Epithelial cell of proximal tubule (primary cell): ENCODE results near the gene HLA-DMB. TPM values are rescaled to one million over a fixed set of nuclear protein-coding genes. Genes with fewer than 3 reads are reported as not detected.

Experiments
- DNase-seq: peaks from one replicate; pipeline ENCODE4 v3.0.0-alpha.2; 2011; ENCODE audit warnings: low read depth
- H3K4me3 ChIP-seq: 2 replicates; pipeline ENCODE4 v1.5.1; 2011; ENCODE audit warnings: low read depth, mild to moderate bottlenecking, low read length
- CTCF ChIP-seq: conservative IDR thresholded peaks from 2 replicates; pipeline ENCODE4 v1.5.1; 2012; ENCODE audit warnings: low read depth, mild to moderate bottlenecking, low read length
- total RNA-seq: library from RNA; depleted of rRNA; stranded (reverse); fragments of >200 nt; gene quantifications from 2 replicates; pipeline ENCODE4 v1.2.3, GENCODE V29; 2015

HLA-DMB gene
- total RNA-seq, 1 donor from 2014 or later = 4.2 TPM

- DNase-seq = peak; percentile 89
- no peak for TF ChIP-seq CTCF
- H3K4me3 ChIP-seq = peak overlapping the region; percentile 9
These were observed 463 bp upstream of the HLA-DMB start for GRCh38 chr6:32941214-32941768.

DNA sequence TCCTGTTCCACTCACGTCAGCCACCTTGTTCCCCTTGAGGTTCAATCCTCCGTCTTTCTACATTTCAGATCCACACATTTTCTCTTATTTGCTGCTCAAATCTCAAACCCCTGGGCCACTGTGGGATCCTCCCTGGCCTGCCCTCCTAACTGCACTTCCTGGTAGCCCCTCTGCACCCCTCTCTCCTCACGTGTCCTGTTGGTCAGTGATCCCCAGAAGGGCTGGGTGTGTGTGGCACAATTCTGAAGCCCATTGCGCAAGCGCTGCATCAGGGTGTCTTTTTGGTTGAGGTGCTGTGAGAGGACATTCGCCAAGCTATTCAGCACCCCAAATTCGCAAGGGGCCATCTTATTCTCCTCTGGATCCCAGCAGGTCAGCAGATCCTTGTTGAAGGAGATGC lies 2.3 kb downstream of the HLA-DMB start:
- no peak for DNase-seq
- no peak overlapping the region for H3K4me3 ChIP-seq
- no peak for TF ChIP-seq CTCF

- DNase-seq = no peak
- no peak overlapping the region for H3K4me3 ChIP-seq
- TF ChIP-seq CTCF = no peak
These were observed 3.6 kb downstream of the HLA-DMB start for GRCh38 chr6:32937230-32937633.

DNA sequence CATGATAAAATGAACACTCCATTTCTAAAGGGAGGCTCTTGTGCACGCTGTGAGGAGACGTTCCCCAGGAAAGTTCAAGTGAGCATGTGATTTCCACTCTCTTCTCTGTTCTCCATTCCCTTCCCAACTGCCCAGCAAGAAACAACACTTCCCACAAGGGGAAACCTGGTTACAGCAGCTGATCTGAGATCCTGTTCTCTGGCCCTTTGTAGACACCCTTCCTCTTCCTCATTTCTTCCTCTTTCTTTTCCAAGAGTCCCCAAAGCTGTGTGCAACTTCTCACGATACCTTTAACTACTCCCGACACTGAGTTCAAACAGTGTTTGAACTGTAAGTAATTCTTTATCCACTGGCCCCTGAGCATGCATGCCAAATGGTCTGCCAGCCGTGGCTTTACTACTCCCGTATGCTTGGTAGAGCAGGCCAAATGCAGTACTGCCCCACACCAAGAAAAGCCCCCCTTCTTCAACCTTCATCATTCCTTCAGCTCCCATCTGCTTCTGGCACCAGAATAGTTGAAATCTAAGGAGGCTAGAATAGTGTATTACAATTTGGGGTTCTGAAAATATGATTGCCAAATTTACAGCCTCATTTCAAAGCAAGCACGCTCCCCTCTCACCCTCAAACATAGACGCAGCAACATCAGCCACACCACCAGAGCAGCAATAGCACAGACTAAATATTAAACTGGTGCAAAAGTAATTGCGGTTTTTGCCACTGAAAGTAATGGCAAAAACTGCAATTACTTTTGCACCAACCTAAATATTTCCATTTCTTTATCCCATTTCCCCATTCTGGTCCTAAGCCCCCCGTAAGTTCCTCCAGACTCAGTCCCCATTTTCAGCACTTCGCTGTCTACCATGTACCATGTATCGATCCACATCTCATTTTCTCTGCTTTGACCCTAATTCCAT lies 4.3 kb downstream of the HLA-DMB start:
- H3K4me3 ChIP-seq = no peak overlapping the region
- no peak for DNase-seq
- TF ChIP-seq CTCF = no peak

DNA sequence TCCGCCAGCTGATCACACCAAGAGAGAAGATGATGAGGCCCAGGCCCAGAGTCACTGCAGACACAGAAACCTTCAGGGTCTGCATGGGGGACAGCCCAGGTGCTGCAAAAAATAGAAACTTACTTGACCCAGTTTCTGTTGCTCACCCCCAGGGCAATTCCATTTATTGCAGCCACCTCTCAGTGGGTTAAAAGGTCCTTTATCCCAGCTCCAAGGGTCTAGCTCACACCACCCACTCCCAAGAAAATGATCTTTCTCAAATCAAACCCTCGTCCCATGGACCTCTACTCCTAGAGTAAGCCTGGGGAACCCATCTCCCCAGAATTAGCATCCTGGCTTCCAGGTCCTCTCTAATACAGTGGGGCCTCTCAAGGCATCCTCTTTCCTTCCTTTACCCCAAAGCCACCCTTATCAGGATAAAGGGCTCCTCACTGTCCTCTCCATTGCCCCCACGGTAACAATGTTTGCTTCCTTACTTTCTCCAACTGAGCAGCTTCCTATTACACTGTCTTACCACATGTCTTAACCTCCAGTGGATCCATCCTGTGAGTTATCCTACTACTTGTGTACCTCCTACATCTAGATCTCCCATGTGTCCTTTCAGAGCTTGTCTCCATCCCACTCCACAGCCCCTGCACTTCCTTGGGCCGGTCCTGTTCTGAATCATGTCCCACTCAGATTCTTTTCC lies 5.1 kb downstream of the HLA-DMB start:
- TF ChIP-seq CTCF = no peak
- DNase-seq = no peak
- H3K4me3 ChIP-seq = no peak overlapping the region

DNA sequence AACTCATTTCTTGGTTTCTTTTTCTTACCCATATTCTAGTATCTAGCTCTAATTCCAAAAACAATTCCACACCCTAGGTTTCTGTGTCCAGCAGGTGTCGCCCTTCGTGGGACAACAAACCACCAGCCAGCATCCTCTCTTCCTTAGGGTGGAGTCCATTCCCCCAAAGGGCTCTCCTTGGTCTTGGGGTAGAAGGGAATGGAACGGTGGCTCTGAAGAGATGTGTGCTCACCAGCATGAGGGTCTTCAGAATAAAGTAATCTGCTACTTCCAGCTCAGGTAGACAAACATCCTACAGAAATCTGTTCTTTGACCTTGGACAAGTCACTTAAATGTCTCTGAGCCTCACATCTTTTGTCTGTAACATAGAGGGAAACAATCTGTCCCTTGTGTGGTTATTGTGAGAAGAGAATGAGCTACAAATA lies 7.2 kb downstream of the HLA-DMB start:
- no peak for DNase-seq
- no peak overlapping the region for H3K4me3 ChIP-seq
- peak; percentile 89 for TF ChIP-seq CTCF
